ENCODE results near the gene VKORC1L1. TPM values are rescaled to one million over a fixed set of nuclear protein-coding genes. Genes with fewer than 3 reads are reported as not detected.
"Not testable (repeated sequence)": the region's sequence is repeated elsewhere in the genome, so short reads cannot be mapped to it uniquely, and the experiment has no call there.

Gene VKORC1L1
- polyA plus RNA-seq, 1 experiment, result 11.7 TPM

- ChIA-PET CTCF (interaction anchor here (2.3 kb wide), 1 partner anchor 20 kb away, joined by 5 read pairs; no protein-coding TSS in a partner anchor), POLR2A (no interaction called here)
- no peak overlapping the region for H3K4me3 ChIP-seq (ENCODE audit: low read depth, low read length)
- peaks cover 2% of the 10 kb centered on the region; the same call in 1 of the 2 replicates for H3K27me3 ChIP-seq (ENCODE audit: control insufficient read depth, insufficient read depth, low read length)
- DNase-seq (ENCODE audit: low read depth), result no peak
- TF ChIP-seq CTCF (IDR thresholded peaks at IDR 0.05; ENCODE audit: insufficient read depth, low read depth, low read length), result no peak
- H3K36me3 ChIP-seq (ENCODE audit: control insufficient read depth, insufficient read depth, low read length), result no peaks in the 10 kb centered on the region
Observed at GRCh38 chr7:65988084-65988483, 115.2 kb downstream of the VKORC1L1 start.

GRCh38 chr7:65988503-65988902 lies 115.6 kb downstream of the VKORC1L1 start:
- DNase-seq (ENCODE audit: low read depth); POLR2A ChIA-PET; H3K36me3 ChIP-seq (ENCODE audit: control insufficient read depth, insufficient read depth, low read length); H3K4me3 ChIP-seq (ENCODE audit: low read depth, low read length); H3K27me3 ChIP-seq (ENCODE audit: control insufficient read depth, insufficient read depth, low read length): not testable (repeated sequence)
- CTCF ChIA-PET, result interaction anchor here (2.3 kb wide), 1 partner anchor 19 kb away, joined by 5 read pairs; no protein-coding TSS in a partner anchor

DNA sequence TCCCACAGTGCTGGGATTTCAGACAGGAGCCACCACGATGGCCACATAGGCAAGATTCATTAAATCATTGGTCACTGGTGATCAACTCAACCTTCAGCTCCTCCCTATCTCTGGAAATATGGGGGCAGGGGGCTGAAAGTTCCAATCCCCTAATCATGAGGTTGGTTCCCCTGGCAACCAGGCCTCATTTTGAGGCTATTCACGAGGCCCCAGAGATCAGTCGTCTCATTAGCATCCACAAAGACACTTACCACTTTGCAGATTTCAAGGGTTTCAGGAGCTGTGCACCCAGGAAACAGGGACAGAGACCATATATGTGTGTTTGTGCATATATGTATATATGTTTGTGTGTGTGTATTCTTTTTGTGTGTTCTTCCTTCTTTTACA lies 116.8 kb downstream of the VKORC1L1 start:
- CTCF ChIA-PET, result interaction anchor here (1.4 to 2.3 kb wide), 2 partner anchors 15 to 18 kb away, joined by 3 to 5 read pairs; no protein-coding TSS in a partner anchor
- Histone ChIP-seq H3K36me3 (ENCODE audit: control insufficient read depth, insufficient read depth, low read length) (no peaks in the 10 kb centered on the region), H3K27me3 (ENCODE audit: control insufficient read depth, insufficient read depth, low read length) (peaks cover 2% of the 10 kb centered on the region; the same call in 1 of the 2 replicates), H3K4me3 (ENCODE audit: low read depth, low read length) (no peak overlapping the region)
- TF ChIP-seq CTCF (IDR thresholded peaks at IDR 0.05; ENCODE audit: insufficient read depth, low read depth, low read length), result no peak
- DNase-seq (ENCODE audit: low read depth), result no peak
- POLR2A ChIA-PET, result no interaction called here

DNA sequence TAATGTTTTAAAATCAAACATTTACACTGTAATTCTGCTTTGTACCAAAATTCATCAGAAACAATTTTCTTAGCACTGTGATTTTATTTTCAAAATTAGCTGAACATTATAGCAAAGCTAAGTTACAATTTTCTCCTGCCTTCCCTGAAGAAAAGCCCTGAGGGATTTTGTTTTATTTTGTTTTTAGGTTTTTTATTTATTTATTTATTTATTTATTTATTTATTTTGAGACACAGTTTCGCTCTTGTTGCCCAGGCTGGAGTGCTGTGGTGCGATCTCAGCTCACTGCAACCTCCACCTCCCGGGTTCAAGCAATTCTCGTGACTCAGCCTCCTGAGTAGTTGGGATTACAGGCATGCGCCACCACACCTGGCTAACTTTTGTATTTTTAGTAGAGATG lies 119.0 kb downstream of the VKORC1L1 start:
- DNase-seq (ENCODE audit: low read depth); CTCF ChIA-PET; H3K4me3 ChIP-seq (ENCODE audit: low read depth, low read length); H3K36me3 ChIP-seq (ENCODE audit: control insufficient read depth, insufficient read depth, low read length); H3K27me3 ChIP-seq (ENCODE audit: control insufficient read depth, insufficient read depth, low read length); POLR2A ChIA-PET: not testable (repeated sequence)

GRCh38 chr7:65992526-65992925 lies 119.7 kb downstream of the VKORC1L1 start:
- no peak overlapping the region for H3K4me3 ChIP-seq (ENCODE audit: low read depth, low read length)
- no peaks in the 10 kb centered on the region for H3K36me3 ChIP-seq (ENCODE audit: control insufficient read depth, insufficient read depth, low read length)
- TF ChIP-seq CTCF (IDR thresholded peaks at IDR 0.05; ENCODE audit: insufficient read depth, low read depth, low read length), result no peak
- no peak for DNase-seq (ENCODE audit: low read depth)
- peaks cover 2% of the 10 kb centered on the region; the same call in 1 of the 2 replicates for H3K27me3 ChIP-seq (ENCODE audit: control insufficient read depth, insufficient read depth, low read length)
- POLR2A ChIA-PET, result no interaction called here
- CTCF ChIA-PET, result no interaction called here

DNA sequence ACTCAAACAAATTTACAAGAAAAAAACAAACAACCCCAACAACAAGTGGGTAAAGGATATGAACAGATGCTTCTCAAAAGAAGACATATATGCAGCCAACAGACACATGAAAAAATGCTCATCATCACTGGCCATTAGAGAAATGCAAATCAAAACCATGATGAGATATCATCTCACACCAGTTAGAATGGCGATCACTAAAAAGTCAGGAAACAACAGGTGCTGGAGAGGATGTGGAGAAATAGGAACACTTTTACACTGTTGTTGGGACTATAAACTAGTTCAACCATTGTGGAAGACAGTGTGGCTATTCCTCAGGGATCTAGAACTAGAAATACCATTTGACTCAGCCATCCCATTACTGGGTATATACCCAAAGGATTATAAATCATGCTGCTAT lies 122.1 kb downstream of the VKORC1L1 start:
- DNase-seq (ENCODE audit: low read depth); H3K27me3 ChIP-seq (ENCODE audit: control insufficient read depth, insufficient read depth, low read length); CTCF ChIA-PET; H3K4me3 ChIP-seq (ENCODE audit: low read depth, low read length); POLR2A ChIA-PET; H3K36me3 ChIP-seq (ENCODE audit: control insufficient read depth, insufficient read depth, low read length): not testable (repeated sequence)

DNA sequence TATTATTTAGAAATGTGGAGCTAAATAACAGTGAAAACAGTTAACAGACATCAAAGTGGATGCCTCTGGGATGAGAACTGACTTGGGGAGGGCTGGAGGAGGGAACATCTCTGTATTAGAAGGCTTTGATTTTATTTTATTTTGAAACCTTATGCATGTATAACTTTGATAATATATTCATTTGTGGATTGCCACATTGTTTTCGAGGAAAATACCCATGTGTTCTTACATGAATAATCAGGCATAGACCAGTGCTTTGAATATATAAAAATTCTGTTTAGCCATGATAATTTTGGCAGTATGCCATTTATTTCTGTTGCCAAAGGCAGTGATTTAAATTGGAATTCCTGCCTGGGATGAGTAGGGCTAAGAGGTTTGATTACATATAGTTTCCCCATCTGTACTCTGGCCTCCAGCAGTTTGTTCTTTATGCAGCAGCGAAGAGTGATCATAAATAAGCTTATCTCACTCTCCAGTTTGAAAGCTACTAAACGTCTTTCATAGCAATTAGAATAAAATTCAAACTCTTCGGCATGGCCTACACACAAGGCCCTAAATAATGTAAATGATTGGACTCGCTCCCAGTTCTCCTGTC lies 128.0 kb downstream of the VKORC1L1 start:
- H3K4me3 ChIP-seq (ENCODE audit: low read depth, low read length); DNase-seq (ENCODE audit: low read depth); CTCF ChIA-PET; H3K36me3 ChIP-seq (ENCODE audit: control insufficient read depth, insufficient read depth, low read length); H3K27me3 ChIP-seq (ENCODE audit: control insufficient read depth, insufficient read depth, low read length): not testable (repeated sequence)
- POLR2A ChIA-PET, result interaction anchor here (0.6 kb wide), 1 partner anchor 11 kb away, joined by 3 read pairs; no protein-coding TSS in a partner anchor

- POLR2A ChIA-PET; H3K27me3 ChIP-seq (ENCODE audit: control insufficient read depth, insufficient read depth, low read length); DNase-seq (ENCODE audit: low read depth); H3K4me3 ChIP-seq (ENCODE audit: low read depth, low read length); H3K36me3 ChIP-seq (ENCODE audit: control insufficient read depth, insufficient read depth, low read length); CTCF ChIA-PET: not testable (repeated sequence)
Observed at GRCh38 chr7:66005115-66005671, 132.3 kb downstream of the VKORC1L1 start.

Measured in BJ (cell line).